Osteoblast (primary cell): ENCODE measurements around the gene FKRP. TPM values are rescaled to one million over a fixed set of nuclear protein-coding genes. Genes with fewer than 3 reads are reported as not detected.
"Not testable (repeated sequence)": the region's sequence is repeated elsewhere in the genome, so short reads cannot be mapped to it uniquely, and the experiment has no call there.

ENCODE experiments used
- DNase-seq: peaks from one replicate; pipeline ENCODE4 v3.0.0; 2011; ENCODE audit warnings: low spot score, mixed read lengths; ENCODE audit not compliant: insufficient read length; ENCODE audit errors: missing footprints
- H2AFZ ChIP-seq: 2 replicates; pipeline ENCODE4 v1.6.0; 2011; ENCODE audit warnings: mild to moderate bottlenecking, low read length
- H3K27ac ChIP-seq: 2 replicates; pipeline ENCODE4 v1.5.1; 2011; ENCODE audit warnings: mild to moderate bottlenecking, low read depth, low read length, moderate library complexity
- H3K27me3 ChIP-seq: 2 replicates; pipeline ENCODE4 v1.6.0; 2012; ENCODE audit warnings: mild to moderate bottlenecking, control low read depth, inconsistent platforms, low read length, moderate library complexity; ENCODE audit not compliant: insufficient read depth
- H3K36me3 ChIP-seq: 2 replicates; pipeline ENCODE4 v1.5.1; 2011; ENCODE audit warnings: mild to moderate bottlenecking, low read length, control low read depth, moderate library complexity; ENCODE audit not compliant: insufficient read depth
- H3K4me1 ChIP-seq: 2 replicates; pipeline ENCODE4 v1.5.1; 2011; ENCODE audit warnings: mild to moderate bottlenecking, low read length, control low read depth, moderate library complexity; ENCODE audit not compliant: insufficient read depth
- H3K4me2 ChIP-seq: 2 replicates; pipeline ENCODE4 v1.6.0; 2011; ENCODE audit warnings: mild to moderate bottlenecking, low read length; ENCODE audit not compliant: insufficient read depth
- H3K4me3 ChIP-seq: fragments of 200-600 bp; sonication (generic); 3 replicates; pipeline ENCODE4 v1.5.1; 2012; ENCODE audit warnings: mild to moderate bottlenecking, low read length, inconsistent platforms; ENCODE audit not compliant: insufficient read depth
- H3K79me2 ChIP-seq: 2 replicates; pipeline ENCODE4 v1.6.0; 2012; ENCODE audit warnings: mild to moderate bottlenecking, low read length, control low read depth, inconsistent platforms; ENCODE audit not compliant: insufficient read depth
- H3K9me3 ChIP-seq: 2 replicates; pipeline ENCODE4 v1.5.1; 2011; ENCODE audit warnings: low read depth, low read length, control low read depth
- H4K20me1 ChIP-seq: 2 replicates; pipeline ENCODE4 v1.6.0; 2012; ENCODE audit warnings: mild to moderate bottlenecking, low read length, control low read depth; ENCODE audit not compliant: insufficient read depth
- CTCF ChIP-seq: IDR thresholded peaks from 2 replicates; pipeline ENCODE4 v1.5.1; 2011; ENCODE audit warnings: mild to moderate bottlenecking, low read depth, low read length, moderate library complexity; ENCODE audit errors: extremely low read depth
- total RNA-seq: library from RNA; depleted of rRNA; stranded (reverse); fragments of >200 nt; gene quantifications from 2 replicates; pipeline ENCODE4 v1.2.3, GENCODE V29; 2012

Gene FKRP
- total RNA-seq, 1 donor: 18.5 TPM

GRCh38 chr19:46773018-46773399 is 27.2 kb downstream of the FKRP start:
- H3K27ac ChIP-seq: no peak overlapping the region

GRCh38 chr19:46775642-46776258 is 29.9 kb downstream of the FKRP start:
- H3K79me2 ChIP-seq: peaks cover 14% of the 10 kb centered on the region
- H3K9me3 ChIP-seq: no peaks in the 10 kb centered on the region
- H4K20me1 ChIP-seq: peaks cover 16% of the 10 kb centered on the region
- H3K27me3 ChIP-seq: no peaks in the 10 kb centered on the region
- no peak overlapping the region for H2AFZ ChIP-seq
- H3K27ac ChIP-seq: no peak overlapping the region
- H3K4me2 ChIP-seq: no peak overlapping the region
- H3K4me1 ChIP-seq: peaks cover under 1% of the 10 kb centered on the region
- peaks cover 55% of the 10 kb centered on the region for H3K36me3 ChIP-seq
- H3K4me3 ChIP-seq: no peak overlapping the region
- peak; percentile 29 for DNase-seq
- TF ChIP-seq CTCF: no peak

More at GRCh38 chr19:46773018-46773399, 27.2 kb downstream of the FKRP start:
- no peak overlapping the region for H3K4me3 ChIP-seq
- H4K20me1 ChIP-seq: peaks cover 13% of the 10 kb centered on the region
- no peak overlapping the region for H2AFZ ChIP-seq
- H3K4me2 ChIP-seq: no peak overlapping the region
- no peak for DNase-seq
- no peaks in the 10 kb centered on the region for H3K27me3 ChIP-seq
- no peaks in the 10 kb centered on the region for H3K4me1 ChIP-seq
- H3K9me3 ChIP-seq: no peaks in the 10 kb centered on the region
- H3K79me2 ChIP-seq: peaks cover 2% of the 10 kb centered on the region
- no peak for TF ChIP-seq CTCF
- peaks cover 38% of the 10 kb centered on the region for H3K36me3 ChIP-seq

- no peaks in the 10 kb centered on the region for H3K27me3 ChIP-seq
- peak; percentile 68 for DNase-seq
- H3K4me3 ChIP-seq: no peak overlapping the region
- no peak for TF ChIP-seq CTCF
- H3K4me2 ChIP-seq: no peak overlapping the region
- H3K36me3 ChIP-seq: peaks cover 61% of the 10 kb centered on the region
- H3K27ac ChIP-seq: no peak overlapping the region
- peaks cover 21% of the 10 kb centered on the region for H4K20me1 ChIP-seq
- H2AFZ ChIP-seq: no peak overlapping the region
- peaks cover 6% of the 10 kb centered on the region for H3K4me1 ChIP-seq
- peaks cover 22% of the 10 kb centered on the region for H3K79me2 ChIP-seq
- H3K9me3 ChIP-seq: no peaks in the 10 kb centered on the region
These were observed 31.4 kb downstream of the FKRP start for GRCh38 chr19:46776927-46777911.

- H3K79me2 ChIP-seq: peaks cover 31% of the 10 kb centered on the region
- H3K4me3 ChIP-seq, H2AFZ ChIP-seq, H3K27ac ChIP-seq, H3K4me1 ChIP-seq, H3K4me2 ChIP-seq, H3K9me3 ChIP-seq, H3K27me3 ChIP-seq: not testable (repeated sequence)
- H4K20me1 ChIP-seq: peaks cover 25% of the 10 kb centered on the region
- H3K36me3 ChIP-seq: peaks cover 70% of the 10 kb centered on the region
- DNase-seq: peak; percentile 47
These were observed 32.2 kb downstream of the FKRP start for GRCh38 chr19:46777956-46778645.
